CD14-positive monocyte (primary cell): Measurements from ENCODE around the gene KCNMA1. TPM values are rescaled to one million over a fixed set of nuclear protein-coding genes. Genes with fewer than 3 reads are reported as not detected.
A peak's percentile ranks its signal among the peaks of the same experiment; 100 is the strongest.

Source experiments
- DNase-seq, 3 donors: peaks; one replicate each; pipeline ENCODE4 v3.0.0-alpha.2; 2011 to 2022
- H2AFZ ChIP-seq: 2 replicates; pipeline ENCODE4 v1.6.0; 2012; ENCODE audit warnings: mild to moderate bottlenecking, low read depth, low read length, inconsistent platforms; ENCODE audit not compliant: insufficient read depth, poor library complexity, severe bottlenecking
- H3K27ac ChIP-seq, 2 donors: 1 replicate in 1 of 2; 2 replicates in 1 of 2; pipeline ENCODE4 v1.5.1; 2012 to 2013; ENCODE audit warnings: low read length in 2 of 2, control low read depth in 1 of 2, inconsistent platforms in 1 of 2, low read depth in 1 of 2, mild to moderate bottlenecking in 1 of 2
- H3K27me3 ChIP-seq, 2 donors: one replicate each; pipeline versions ENCODE4 v1.6.0 to v1.6.1; 2011 to 2013; ENCODE audit warnings: low read length in 2 of 2; ENCODE audit not compliant: control insufficient read depth in 2 of 2, insufficient read depth in 2 of 2
- H3K36me3 ChIP-seq, 2 donors: replicated peaks in 1 of 2; 1 replicate in 1 of 2; 2 replicates in 1 of 2; pipeline versions ENCODE4 v1.5.1 to v1.6.1; 2012 to 2013; ENCODE audit warnings: low read length in 2 of 2, control low read depth in 1 of 2, inconsistent platforms in 1 of 2, mild to moderate bottlenecking in 1 of 2; ENCODE audit not compliant: insufficient read depth in 2 of 2, control insufficient read depth in 1 of 2
- H3K4me1 ChIP-seq, 2 donors: 1 replicate in 1 of 2; 2 replicates in 1 of 2; pipeline versions ENCODE4 v1.5.1 to v1.6.1; 2012 to 2013; ENCODE audit warnings: low read length in 2 of 2, control low read depth in 1 of 2, inconsistent platforms in 1 of 2, mild to moderate bottlenecking in 1 of 2, moderate library complexity in 1 of 2; ENCODE audit not compliant: insufficient read depth in 2 of 2, control insufficient read depth in 1 of 2
- H3K4me2 ChIP-seq: replicated peaks from 2 replicates; pipeline ENCODE3; 2012; ENCODE audit warnings: low read length, moderate library complexity, mild to moderate bottlenecking; ENCODE audit not compliant: poor library complexity, severe bottlenecking; ENCODE audit errors: extremely low read depth
- H3K4me3 ChIP-seq, 3 experiments: fragments of 200-600 bp in 1 of 3; sonication (generic) in 1 of 3; replicated peaks in 1 of 3; 1 replicate in 2 of 3; 2 replicates in 1 of 3; pipeline ENCODE4 v1.5.1; 2011 to 2013; ENCODE audit warnings: low read length in 3 of 3, mild to moderate bottlenecking in 3 of 3, control low read depth in 2 of 3, low read depth in 2 of 3, inconsistent platforms in 1 of 3, moderate library complexity in 1 of 3
- H3K79me2 ChIP-seq: 2 replicates; pipeline ENCODE4 v1.6.0; 2012; ENCODE audit warnings: mild to moderate bottlenecking, control low read depth, inconsistent platforms, low read length, moderate library complexity; ENCODE audit not compliant: insufficient read depth
- H3K9ac ChIP-seq: 2 replicates; pipeline ENCODE4 v1.6.0; 2017; ENCODE audit warnings: low read length, mild to moderate bottlenecking; ENCODE audit not compliant: insufficient read depth, poor library complexity, severe bottlenecking
- H3K9me3 ChIP-seq, 2 donors: replicated peaks in 1 of 2; 1 replicate in 1 of 2; 2 replicates in 1 of 2; pipeline versions ENCODE4 v1.5.1 to v1.6.1; 2012 to 2013; ENCODE audit warnings: low read length in 2 of 2, control low read depth in 1 of 2; ENCODE audit not compliant: control insufficient read depth in 1 of 2, insufficient read depth in 1 of 2
- H4K20me1 ChIP-seq: 2 replicates; pipeline ENCODE4 v1.6.0; 2012; ENCODE audit warnings: mild to moderate bottlenecking, low read length, control low read depth, moderate library complexity; ENCODE audit not compliant: insufficient read depth
- H3K27ac Mint-ChIP-seq, 7 donors: one replicate each; pipeline ENCODE4 v1.8.0; 2020; ENCODE audit warnings: mild to moderate bottlenecking in 7 of 7, mixed read lengths in 7 of 7, moderate library complexity in 6 of 7, inconsistent platforms in 2 of 7
- H3K27me3 Mint-ChIP-seq, 3 donors: one replicate each; pipeline ENCODE4 v1.8.0; 2021 to 2022; ENCODE audit warnings: low read depth in 3 of 3, mild to moderate bottlenecking in 3 of 3, mixed read lengths in 3 of 3, moderate library complexity in 3 of 3, inconsistent platforms in 1 of 3
- H3K36me3 Mint-ChIP-seq, 2 donors: one replicate each; pipeline ENCODE4 v1.8.0; 2020; ENCODE audit warnings: mixed read lengths in 2 of 2, inconsistent platforms in 1 of 2, mild to moderate bottlenecking in 1 of 2
- H3K4me1 Mint-ChIP-seq: one replicate; pipeline ENCODE4 v1.8.0; 2020; ENCODE audit warnings: mild to moderate bottlenecking, mixed read lengths
- H3K4me3 Mint-ChIP-seq, 2 donors: one replicate each; pipeline ENCODE4 v1.8.0; 2020; ENCODE audit warnings: mild to moderate bottlenecking in 2 of 2, mixed read lengths in 2 of 2, moderate library complexity in 1 of 2
- H3K9me3 Mint-ChIP-seq, 7 donors: one replicate each; pipeline ENCODE4 v1.8.0; 2020 to 2022; ENCODE audit warnings: mixed read lengths in 7 of 7, mild to moderate bottlenecking in 6 of 7, moderate library complexity in 6 of 7, inconsistent platforms in 2 of 7
- CTCF ChIP-seq: fragments of 200-600 bp; IDR thresholded peaks from one replicate; pipeline ENCODE4 v1.8.0; 2022; ENCODE audit warnings: antibody characterized with exemption, mild to moderate bottlenecking
- WGBS: methylation state at CpG from one replicate; pipeline ENCODE4 v1.1.5; 2013; ENCODE audit warnings: missing lambda C conversion rate; ENCODE audit not compliant: insufficient coverage; 5-methylcytosine and 5-hydroxymethylcytosine counted together
- intact Hi-C, 2 donors: fragments of 100-400 bp; cut with micrococcal nuclease; formaldehyde crosslinking; loops; one replicate each; pipeline versions ENCODE4 v1.15.0 to v1.15.1; 2023
- polyA plus RNA-seq, 3 donors: library from polyadenylated mRNA; depleted of rRNA in 1 of 3; unstranded in 2 of 3; stranded (reverse) in 1 of 3; fragments of 300-500 nt in 2 of 3; fragments of >200 nt in 1 of 3; fragmentation: Illumina TruSeq in 2 of 3; gene quantifications; 1 replicate in 2 of 3; 2 replicates in 1 of 3; pipeline ENCODE4 v1.2.3, GENCODE V29; 2012 to 2021

KCNMA1 gene
- polyA plus RNA-seq, 3 donors: 0.11 to 1.0 TPM; not detected in 1

GRCh38 chr10:77325233-77325537 is 312.4 kb downstream of the KCNMA1 start:
- DNase-seq: no peak
- Histone ChIP-seq H3K9ac (no peak overlapping the region), H3K79me2 (no peaks in the 10 kb centered on the region), H3K4me3 (no peak overlapping the region), H3K27me3 (no peaks in the 10 kb centered on the region), H4K20me1 (no peaks in the 10 kb centered on the region), H2AFZ (no peak overlapping the region), H3K27ac (no peak overlapping the region), H3K4me2 (no peak overlapping the region), H3K36me3 (no peaks in the 10 kb centered on the region), H3K9me3 (no peaks in the 10 kb centered on the region), H3K4me1 (no peaks in the 10 kb centered on the region)
- WGBS: 77% methylated on average over 3 of the region's 4 CpGs
- Mint-ChIP-seq H3K9me3 (peaks cover 0 to 2% (median 0%) of the 10 kb centered on the region in 7 donors), H3K4me3 (no peak overlapping the region), H3K36me3 (no peaks in the 10 kb centered on the region), H3K27me3 (peaks cover 2 to 9% (median 8%) of the 10 kb centered on the region in 3 donors), H3K4me1 (no peaks in the 10 kb centered on the region), H3K27ac (peak overlapping the region in 1 of 7 donors; percentile 15)
- intact Hi-C loops: no loop called here
- no peak for TF ChIP-seq CTCF

DNA sequence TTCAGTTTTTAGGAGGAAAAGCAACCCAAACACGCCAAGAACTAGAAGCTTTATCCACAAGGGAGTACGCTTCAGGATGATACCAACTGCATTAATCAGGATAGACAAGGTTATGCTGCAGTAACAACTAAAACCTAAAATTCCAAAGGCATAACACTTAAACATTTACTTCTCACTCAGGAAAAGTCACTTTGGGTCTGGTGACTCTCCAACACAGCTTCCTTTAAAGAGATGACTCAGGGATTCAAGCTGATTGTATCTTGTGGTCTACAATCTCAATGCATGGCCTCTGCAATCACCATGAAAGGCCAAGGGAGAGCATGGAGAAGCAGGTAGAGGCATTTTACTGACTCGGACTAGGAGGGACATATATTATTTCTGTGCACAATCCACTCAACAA is 315.8 kb downstream of the KCNMA1 start:
- H3K4me2 ChIP-seq: no peak overlapping the region
- no peak for TF ChIP-seq CTCF
- Mint-ChIP-seq H3K9me3 (peaks cover 0 to 2% (median 0%) of the 10 kb centered on the region in 7 donors), H3K27ac (no peak overlapping the region), H3K27me3 (peaks cover 7 to 17% (median 11%) of the 10 kb centered on the region in 3 donors), H3K4me3 (no peak overlapping the region), H3K4me1 (no peaks in the 10 kb centered on the region), H3K36me3 (no peaks in the 10 kb centered on the region)
- no peaks in the 10 kb centered on the region for H3K4me1 ChIP-seq
- H3K4me3 ChIP-seq: no peak overlapping the region
- intact Hi-C loops: no loop called here
- H3K36me3 ChIP-seq: no peaks in the 10 kb centered on the region
- no peak overlapping the region for H3K9ac ChIP-seq
- H3K79me2 ChIP-seq: no peaks in the 10 kb centered on the region
- H3K27ac ChIP-seq: no peak overlapping the region
- no peaks in the 10 kb centered on the region for H4K20me1 ChIP-seq
- no peaks in the 10 kb centered on the region for H3K9me3 ChIP-seq
- no peak for DNase-seq
- peaks cover 0 to 3% of the 10 kb centered on the region in 2 donors for H3K27me3 ChIP-seq
- WGBS: no CpG with 5 or more reads among the region's 3 CpGs
- H2AFZ ChIP-seq: no peak overlapping the region
